Measurements from ENCODE around the gene CEACAM18. TPM values are rescaled to one million over a fixed set of nuclear protein-coding genes. Genes with fewer than 3 reads are reported as not detected.

The CEACAM18 gene
- not detected for total RNA-seq
- not detected for polyA plus RNA-seq
- long read RNA-seq, donor 1: 0 reads
- long read RNA-seq, donor 2: 0 reads
- long read RNA-seq, donor 3: 0 reads
- long read RNA-seq, donor 4: 0 reads
- long read RNA-seq, donor 5: 0 reads

- Histone ChIP-seq H3K27ac (ENCODE audit: low read depth in 1 of 2, low read length in 1 of 2) (no peak within 1 kb of the TSS), H3K4me3 (no peak within 1 kb of the TSS), H3K9ac (ENCODE audit: insufficient read depth in 1 of 2, low read length in 2 of 2) (no peak within 1 kb of the TSS), H3K9me3 (ENCODE audit: control insufficient read depth in 4 of 4, insufficient read depth in 3 of 4, low read length in 3 of 4) (peaks cover 0 to 6% (median 0%) of the 10 kb centered on the region in 4 donors), H3K27me3 (ENCODE audit: control insufficient read depth in 3 of 3, insufficient read depth in 3 of 3, low read length in 2 of 3) (peaks cover 0 to 1% (median 0%) of the 10 kb centered on the region in 3 donors), H3K36me3 (ENCODE audit: control insufficient read depth in 4 of 4, insufficient read depth in 4 of 4, low read length in 4 of 4) (no peaks in the 10 kb centered on the region), H3K4me1 (ENCODE audit: control insufficient read depth in 5 of 5, insufficient read depth in 5 of 5, low read length in 5 of 5) (no peaks in the 10 kb centered on the region)
- ATAC-seq (ENCODE audit: insufficient read depth, low FRiP score): no peak
- TF ChIP-seq, protein P1, sequence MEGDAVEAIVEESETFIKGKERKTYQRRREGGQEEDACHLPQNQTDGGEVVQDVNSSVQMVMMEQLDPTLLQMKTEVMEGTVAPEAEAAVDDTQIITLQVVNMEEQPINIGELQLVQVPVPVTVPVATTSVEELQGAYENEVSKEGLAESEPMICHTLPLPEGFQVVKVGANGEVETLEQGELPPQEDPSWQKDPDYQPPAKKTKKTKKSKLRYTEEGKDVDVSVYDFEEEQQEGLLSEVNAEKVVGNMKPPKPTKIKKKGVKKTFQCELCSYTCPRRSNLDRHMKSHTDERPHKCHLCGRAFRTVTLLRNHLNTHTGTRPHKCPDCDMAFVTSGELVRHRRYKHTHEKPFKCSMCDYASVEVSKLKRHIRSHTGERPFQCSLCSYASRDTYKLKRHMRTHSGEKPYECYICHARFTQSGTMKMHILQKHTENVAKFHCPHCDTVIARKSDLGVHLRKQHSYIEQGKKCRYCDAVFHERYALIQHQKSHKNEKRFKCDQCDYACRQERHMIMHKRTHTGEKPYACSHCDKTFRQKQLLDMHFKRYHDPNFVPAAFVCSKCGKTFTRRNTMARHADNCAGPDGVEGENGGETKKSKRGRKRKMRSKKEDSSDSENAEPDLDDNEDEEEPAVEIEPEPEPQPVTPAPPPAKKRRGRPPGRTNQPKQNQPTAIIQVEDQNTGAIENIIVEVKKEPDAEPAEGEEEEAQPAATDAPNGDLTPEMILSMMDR (IDR thresholded peaks at IDR 0.05; ENCODE audit: control extremely low read depth, extremely low read depth): no peak
- no peak for DNase-seq
- 61 to 72% methylated on average over 15 to 17 of the region's 17 CpGs for WGBS, 2 donors
Observed at GRCh38 chr19:51478381-51479234, at the start of gene CEACAM18. Gene CEACAM18, plus strand, starts transcription at chr19:51478539.

- Histone ChIP-seq H3K9ac (ENCODE audit: insufficient read depth in 1 of 2, low read length in 2 of 2) (no peak overlapping the region), H3K27ac (ENCODE audit: low read depth in 1 of 2, low read length in 1 of 2) (no peak overlapping the region), H3K4me3 (no peak overlapping the region), H3K4me1 (ENCODE audit: control insufficient read depth in 5 of 5, insufficient read depth in 5 of 5, low read length in 5 of 5) (no peaks in the 10 kb centered on the region), H3K36me3 (ENCODE audit: control insufficient read depth in 4 of 4, insufficient read depth in 4 of 4, low read length in 4 of 4) (no peaks in the 10 kb centered on the region), H3K27me3 (ENCODE audit: control insufficient read depth in 3 of 3, insufficient read depth in 3 of 3, low read length in 2 of 3) (peaks cover 0 to under 1% (median 0%) of the 10 kb centered on the region in 3 donors), H3K9me3 (ENCODE audit: control insufficient read depth in 4 of 4, insufficient read depth in 3 of 4, low read length in 3 of 4) (peaks cover 0 to 2% (median 0%) of the 10 kb centered on the region in 4 donors)
- DNase-seq: no peak
- no peak for ATAC-seq (ENCODE audit: insufficient read depth, low FRiP score)
- WGBS, 2 donors: 48 to 52% methylated on average over 3 of the region's 3 CpGs
- TF ChIP-seq, protein P1 (IDR thresholded peaks at IDR 0.05; ENCODE audit: control extremely low read depth, extremely low read depth): no peak
Observed at GRCh38 chr19:51430221-51430620, 48.1 kb upstream of the CEACAM18 start.

GRCh38 chr19:51431124-51431523 lies 47.2 kb upstream of the CEACAM18 start:
- H3K27ac ChIP-seq (ENCODE audit: low read depth in 1 of 2, low read length in 1 of 2): no peak overlapping the region
- no peak overlapping the region for H3K9ac ChIP-seq (ENCODE audit: insufficient read depth in 1 of 2, low read length in 2 of 2)
- peaks cover 0 to 2% (median 0%) of the 10 kb centered on the region in 4 donors for H3K9me3 ChIP-seq (ENCODE audit: control insufficient read depth in 4 of 4, insufficient read depth in 3 of 4, low read length in 3 of 4)
- peaks cover 0 to 2% (median 0%) of the 10 kb centered on the region in 3 donors for H3K27me3 ChIP-seq (ENCODE audit: control insufficient read depth in 3 of 3, insufficient read depth in 3 of 3, low read length in 2 of 3)
- no peaks in the 10 kb centered on the region for H3K4me1 ChIP-seq (ENCODE audit: control insufficient read depth in 5 of 5, insufficient read depth in 5 of 5, low read length in 5 of 5)
- WGBS, 2 donors: 20 to 40% methylated on average over 3 of the region's 3 CpGs
- TF ChIP-seq, protein P1 (IDR thresholded peaks at IDR 0.05; ENCODE audit: control extremely low read depth, extremely low read depth): no peak
- ATAC-seq (ENCODE audit: insufficient read depth, low FRiP score): no peak
- no peaks in the 10 kb centered on the region for H3K36me3 ChIP-seq (ENCODE audit: control insufficient read depth in 4 of 4, insufficient read depth in 4 of 4, low read length in 4 of 4)
- no peak for DNase-seq
- H3K4me3 ChIP-seq: no peak overlapping the region
